H9 (cell line): ENCODE results near the gene NGFR. TPM values are rescaled to one million over a fixed set of nuclear protein-coding genes. Genes with fewer than 3 reads are reported as not detected.

Experiments used
- DNase-seq: peaks from one replicate; pipeline ENCODE4 v3.0.0-alpha.2; 2017
- H2AFZ ChIP-seq: one replicate; pipeline ENCODE4 v1.6.1; 2013; ENCODE audit warnings: mild to moderate bottlenecking, low read length, control low read depth, moderate library complexity
- H2AK5ac ChIP-seq: 2 replicates; pipeline ENCODE4 v1.6.1; 2013; ENCODE audit warnings: low read length, control low read depth, mixed read lengths; ENCODE audit not compliant: insufficient read length
- H2BK120ac ChIP-seq: one replicate; pipeline ENCODE4 v1.6.1; 2013; ENCODE audit warnings: low read depth, mild to moderate bottlenecking, low read length, control low read depth, inconsistent platforms; ENCODE audit not compliant: poor library complexity, severe bottlenecking
- H2BK12ac ChIP-seq: 2 replicates; pipeline ENCODE4 v1.6.1; 2013; ENCODE audit warnings: low read length, control low read depth, mixed read lengths, low read depth; ENCODE audit not compliant: insufficient read length
- H2BK15ac ChIP-seq: 2 replicates; pipeline ENCODE4 v1.6.1; 2013; ENCODE audit warnings: low read depth, low read length, control low read depth
- H2BK20ac ChIP-seq: one replicate; pipeline ENCODE4 v1.6.1; 2013; ENCODE audit warnings: low read depth, mild to moderate bottlenecking, low read length, control low read depth, inconsistent platforms; ENCODE audit not compliant: poor library complexity, severe bottlenecking
- H2BK5ac ChIP-seq: 2 replicates; pipeline ENCODE4 v1.6.1; 2013; ENCODE audit warnings: low read length, control low read depth, mixed read lengths; ENCODE audit not compliant: insufficient read length
- H3K14ac ChIP-seq: 2 replicates; pipeline ENCODE4 v1.6.1; 2013; ENCODE audit warnings: low read length, control low read depth; ENCODE audit not compliant: insufficient read depth
- H3K18ac ChIP-seq: 2 replicates; pipeline ENCODE4 v1.6.1; 2013; ENCODE audit warnings: low read depth, mild to moderate bottlenecking, mixed read lengths, low read length, control low read depth; ENCODE audit not compliant: insufficient read length
- H3K23ac ChIP-seq: 2 replicates; pipeline ENCODE4 v1.6.1; 2013; ENCODE audit warnings: low read length, control low read depth, mixed read lengths, low read depth; ENCODE audit not compliant: insufficient read length
- H3K23me2 ChIP-seq: 2 replicates; pipeline ENCODE4 v1.6.1; 2013; ENCODE audit warnings: low read depth, mild to moderate bottlenecking, mixed read lengths, low read length, control low read depth; ENCODE audit not compliant: insufficient read length, poor library complexity, severe bottlenecking
- H3K27ac ChIP-seq: 2 replicates; pipeline ENCODE4 v1.5.1; 2013; ENCODE audit warnings: low read length, control low read depth, mixed read lengths, low read depth; ENCODE audit not compliant: insufficient read length
- H3K27me3 ChIP-seq: 2 replicates; pipeline ENCODE4 v1.6.1; 2013; ENCODE audit warnings: low read length, control low read depth, inconsistent platforms; ENCODE audit not compliant: insufficient read depth
- H3K4ac ChIP-seq: 2 replicates; pipeline ENCODE4 v1.6.1; 2013; ENCODE audit warnings: low read depth, mild to moderate bottlenecking, control low read depth, inconsistent platforms, low read length, moderate library complexity
- H3K4me1 ChIP-seq: 2 replicates; pipeline ENCODE4 v1.6.1; 2013; ENCODE audit warnings: low read length, control low read depth, inconsistent platforms; ENCODE audit not compliant: insufficient read depth
- H3K4me2 ChIP-seq: 2 replicates; pipeline ENCODE4 v1.6.1; 2013; ENCODE audit warnings: low read length, control low read depth, mixed read lengths; ENCODE audit not compliant: insufficient read length, insufficient read depth
- H3K56ac ChIP-seq: 2 replicates; pipeline ENCODE4 v1.6.1; 2013; ENCODE audit warnings: low read depth, mild to moderate bottlenecking, mixed read lengths, low read length, control low read depth; ENCODE audit not compliant: insufficient read length
- H3K79me1 ChIP-seq: 2 replicates; pipeline ENCODE4 v1.6.1; 2013; ENCODE audit warnings: low read depth, mild to moderate bottlenecking, moderate library complexity, low read length, control low read depth, inconsistent platforms; ENCODE audit not compliant: insufficient read depth, poor library complexity, severe bottlenecking
- H3K79me2 ChIP-seq: 2 replicates; pipeline ENCODE4 v1.6.1; 2013; ENCODE audit warnings: low read length, control low read depth, inconsistent platforms; ENCODE audit not compliant: insufficient read depth
- H3K9ac ChIP-seq: 2 replicates; pipeline ENCODE4 v1.6.1; 2013; ENCODE audit warnings: low read length, control low read depth, mixed read lengths; ENCODE audit not compliant: insufficient read length; ENCODE audit errors: extremely low read depth
- H3K9me3 ChIP-seq: one replicate; pipeline ENCODE4 v1.6.1; 2013; ENCODE audit warnings: low read depth, low read length, inconsistent platforms; ENCODE audit not compliant: control insufficient read depth
- H3T11ph ChIP-seq: one replicate; pipeline ENCODE4 v1.6.1; 2013; ENCODE audit warnings: mild to moderate bottlenecking, low read length, control low read depth, inconsistent platforms
- H4K20me1 ChIP-seq: one replicate; pipeline ENCODE4 v1.6.1; 2013; ENCODE audit not compliant: control insufficient read depth, insufficient read length, insufficient read depth
- H4K5ac ChIP-seq: 2 replicates; pipeline ENCODE4 v1.6.1; 2013; ENCODE audit warnings: low read depth, mild to moderate bottlenecking, mixed read lengths, low read length, control low read depth; ENCODE audit not compliant: insufficient read length
- H4K8ac ChIP-seq: replicated peaks from 2 replicates; pipeline ENCODE4 v1.6.1; 2013; ENCODE audit warnings: low read length, control low read depth, mixed read lengths, low read depth; ENCODE audit not compliant: insufficient read length
- H4K91ac ChIP-seq: 2 replicates; pipeline ENCODE4 v1.6.1; 2013; ENCODE audit warnings: low read depth, mild to moderate bottlenecking, moderate library complexity, mixed read lengths, low read length, control low read depth; ENCODE audit not compliant: insufficient read length
- H3K27ac Mint-ChIP-seq, 3 experiments: 2 replicates in 2 of 3; 3 replicates in 1 of 3; pipeline ENCODE4 v1.8.0; 2020 to 2021; ENCODE audit warnings: mixed read lengths in 3 of 3, mild to moderate bottlenecking in 1 of 3, moderate library complexity in 1 of 3
- H3K27me3 Mint-ChIP-seq: 2 replicates; pipeline ENCODE4 v1.8.0; 2021; ENCODE audit warnings: low read depth, mild to moderate bottlenecking, moderate library complexity, mixed read lengths
- H3K36me3 Mint-ChIP-seq, 3 experiments: 2 replicates in 2 of 3; 3 replicates in 1 of 3; pipeline ENCODE4 v1.8.0; 2020 to 2021; ENCODE audit warnings: low read depth in 3 of 3, mixed read lengths in 3 of 3; ENCODE audit not compliant: insufficient read depth in 1 of 3
- H3K4me1 Mint-ChIP-seq, 2 experiments: 2 replicates each; pipeline ENCODE4 v1.8.0; 2020; ENCODE audit warnings: mixed read lengths in 2 of 2
- H3K4me3 Mint-ChIP-seq, 2 experiments: 2 replicates in 1 of 2; 3 replicates in 1 of 2; pipeline ENCODE4 v1.8.0; 2020 to 2021; ENCODE audit warnings: mild to moderate bottlenecking in 2 of 2, mixed read lengths in 2 of 2, moderate library complexity in 1 of 2
- H3K9me3 Mint-ChIP-seq, 2 experiments: 2 replicates in 1 of 2; 3 replicates in 1 of 2; pipeline ENCODE4 v1.8.0; 2020; ENCODE audit warnings: mild to moderate bottlenecking in 2 of 2, mixed read lengths in 2 of 2, moderate library complexity in 1 of 2
- WGBS: extraction: QIAGEN DNeasy Blood & Tissue Kit; methylation state at CpG from one replicate; pipeline ENCODE4 v1.1.7; 2013; ENCODE audit warnings: missing lambda C conversion rate, low lambda C conversion rate, mixed read lengths; ENCODE audit not compliant: insufficient read length; ENCODE audit errors: extremely low coverage; 5-methylcytosine and 5-hydroxymethylcytosine counted together
- total RNA-seq: library from RNA; stranded (reverse); gene quantifications from 2 replicates; pipeline ENCODE4 v1.2.1, GENCODE V29; 2021
- TF ChIP-seq, protein P1 (sequence below): fragments of 200-600 bp; sonication (generic); conservative IDR thresholded peaks from 3 replicates; pipeline ENCODE4 v1.8.0; 2021; ENCODE audit warnings: antibody characterized with exemption, mild to moderate bottlenecking

The NGFR gene
- total RNA-seq, 1 experiment from 2014 or later: 9.6 TPM

GRCh38 chr17:49490276-49490675, 4.8 kb upstream of the NGFR start:
- H3K9ac ChIP-seq: no peak overlapping the region
- H4K91ac ChIP-seq: no peak overlapping the region
- DNase-seq: no peak
- Mint-ChIP-seq H3K4me1 (peaks cover 28 to 53% of the 10 kb centered on the region in 2 experiments), H3K27ac (no peak overlapping the region), H3K36me3 (no peaks in the 10 kb centered on the region; a peak in 1 of 7 replicates), H3K9me3 (no peaks in the 10 kb centered on the region), H3K27me3 (peaks cover 54% of the 10 kb centered on the region), H3K4me3 (no peak overlapping the region)
- H2BK15ac ChIP-seq: no peak overlapping the region
- no peak overlapping the region for H2BK5ac ChIP-seq
- H3K56ac ChIP-seq: no peak overlapping the region
- H3K4ac ChIP-seq: no peak overlapping the region
- no peaks in the 10 kb centered on the region for H3K79me2 ChIP-seq
- H2BK120ac ChIP-seq: no peak overlapping the region
- H2AK5ac ChIP-seq: no peak overlapping the region
- peaks cover 1% of the 10 kb centered on the region for H3K23me2 ChIP-seq
- H3K4me2 ChIP-seq: no peak overlapping the region
- no peak overlapping the region for H3K18ac ChIP-seq
- H3K27me3 ChIP-seq: no peaks in the 10 kb centered on the region; the same call in 1 of the 2 replicates
- no peak overlapping the region for H3T11ph ChIP-seq
- TF ChIP-seq, protein P1, sequence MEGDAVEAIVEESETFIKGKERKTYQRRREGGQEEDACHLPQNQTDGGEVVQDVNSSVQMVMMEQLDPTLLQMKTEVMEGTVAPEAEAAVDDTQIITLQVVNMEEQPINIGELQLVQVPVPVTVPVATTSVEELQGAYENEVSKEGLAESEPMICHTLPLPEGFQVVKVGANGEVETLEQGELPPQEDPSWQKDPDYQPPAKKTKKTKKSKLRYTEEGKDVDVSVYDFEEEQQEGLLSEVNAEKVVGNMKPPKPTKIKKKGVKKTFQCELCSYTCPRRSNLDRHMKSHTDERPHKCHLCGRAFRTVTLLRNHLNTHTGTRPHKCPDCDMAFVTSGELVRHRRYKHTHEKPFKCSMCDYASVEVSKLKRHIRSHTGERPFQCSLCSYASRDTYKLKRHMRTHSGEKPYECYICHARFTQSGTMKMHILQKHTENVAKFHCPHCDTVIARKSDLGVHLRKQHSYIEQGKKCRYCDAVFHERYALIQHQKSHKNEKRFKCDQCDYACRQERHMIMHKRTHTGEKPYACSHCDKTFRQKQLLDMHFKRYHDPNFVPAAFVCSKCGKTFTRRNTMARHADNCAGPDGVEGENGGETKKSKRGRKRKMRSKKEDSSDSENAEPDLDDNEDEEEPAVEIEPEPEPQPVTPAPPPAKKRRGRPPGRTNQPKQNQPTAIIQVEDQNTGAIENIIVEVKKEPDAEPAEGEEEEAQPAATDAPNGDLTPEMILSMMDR: no peak
- H3K27ac ChIP-seq: no peak overlapping the region
- peaks cover 5% of the 10 kb centered on the region; the same call in 1 of the 2 replicates for H3K4me1 ChIP-seq
- H2AFZ ChIP-seq: no peak overlapping the region
- no peaks in the 10 kb centered on the region for H3K9me3 ChIP-seq
- no peak overlapping the region for H2BK20ac ChIP-seq
- H4K20me1 ChIP-seq: no peaks in the 10 kb centered on the region
- H4K8ac ChIP-seq: no peak overlapping the region
- no CpG with 5 or more reads among the region's 6 CpGs for WGBS
- H3K79me1 ChIP-seq: no peaks in the 10 kb centered on the region
- no peak overlapping the region for H3K23ac ChIP-seq
- H2BK12ac ChIP-seq: no peak overlapping the region
- H4K5ac ChIP-seq: no peak overlapping the region
- H3K14ac ChIP-seq: no peak overlapping the region
